B cell (primary cell): ENCODE results near the gene FMNL2.

Experiments used
- EZH2 ChIP-seq: IDR thresholded peaks from 2 replicates; pipeline ENCODE4 v1.6.1; 2012; ENCODE audit warnings: borderline replicate concordance, low read depth, mild to moderate bottlenecking, moderate library complexity, low read length; ENCODE audit not compliant: insufficient read depth, poor library complexity, severe bottlenecking
- TF ChIP-seq, protein P1 (sequence below): fragments of 200-600 bp; IDR thresholded peaks from one replicate; pipeline ENCODE4 v1.8.0; 2022; ENCODE audit warnings: antibody characterized with exemption, mild to moderate bottlenecking

DNA sequence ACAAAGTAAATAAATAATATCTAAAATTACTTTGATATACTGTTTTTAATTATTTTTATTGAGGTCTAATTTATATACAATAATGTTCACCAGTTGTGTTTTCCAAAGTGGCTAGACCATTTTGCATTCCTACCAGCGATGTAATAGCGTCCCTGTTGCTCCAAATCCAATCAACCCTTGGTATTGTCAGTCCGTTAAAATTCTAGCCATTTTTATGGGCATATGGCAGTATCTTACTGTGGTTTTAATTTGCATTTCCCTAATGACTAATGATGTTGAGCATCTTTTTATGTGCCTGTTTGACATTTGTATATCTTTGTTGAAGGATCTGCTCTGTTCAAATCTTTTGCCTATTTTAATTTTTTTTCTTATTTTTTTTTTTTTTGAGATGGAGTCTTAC lies 197.3 kb downstream of the FMNL2 start:
- TF ChIP-seq, protein P1, sequence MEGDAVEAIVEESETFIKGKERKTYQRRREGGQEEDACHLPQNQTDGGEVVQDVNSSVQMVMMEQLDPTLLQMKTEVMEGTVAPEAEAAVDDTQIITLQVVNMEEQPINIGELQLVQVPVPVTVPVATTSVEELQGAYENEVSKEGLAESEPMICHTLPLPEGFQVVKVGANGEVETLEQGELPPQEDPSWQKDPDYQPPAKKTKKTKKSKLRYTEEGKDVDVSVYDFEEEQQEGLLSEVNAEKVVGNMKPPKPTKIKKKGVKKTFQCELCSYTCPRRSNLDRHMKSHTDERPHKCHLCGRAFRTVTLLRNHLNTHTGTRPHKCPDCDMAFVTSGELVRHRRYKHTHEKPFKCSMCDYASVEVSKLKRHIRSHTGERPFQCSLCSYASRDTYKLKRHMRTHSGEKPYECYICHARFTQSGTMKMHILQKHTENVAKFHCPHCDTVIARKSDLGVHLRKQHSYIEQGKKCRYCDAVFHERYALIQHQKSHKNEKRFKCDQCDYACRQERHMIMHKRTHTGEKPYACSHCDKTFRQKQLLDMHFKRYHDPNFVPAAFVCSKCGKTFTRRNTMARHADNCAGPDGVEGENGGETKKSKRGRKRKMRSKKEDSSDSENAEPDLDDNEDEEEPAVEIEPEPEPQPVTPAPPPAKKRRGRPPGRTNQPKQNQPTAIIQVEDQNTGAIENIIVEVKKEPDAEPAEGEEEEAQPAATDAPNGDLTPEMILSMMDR = no peak
- no peak for TF ChIP-seq EZH2
